Calu3 (cell line): Measurements from ENCODE around the gene LRSAM1. TPM values are rescaled to one million over a fixed set of nuclear protein-coding genes. Genes with fewer than 3 reads are reported as not detected.
A peak's percentile ranks its signal among the peaks of the same experiment; 100 is the strongest.

Experiments used
- BruUV-seq: library from RNA; stranded (reverse); fragments of 400-500 nt; replicated peaks from 2 replicates; lab custom pipeline; 2021; lab: Mats Ljungman, UMichigan
- CTCF ChIA-PET: fragments of 300-600 bp; sonication (Branson Sonifier 250); formaldehyde crosslinking; loops from one replicate; lab custom pipeline; 2022; ENCODE audit warnings: antibody characterized with exemption; lab: Charles Lee
- DNase-seq: peaks from one replicate; pipeline ENCODE4 v3.0.0; 2022
- H3K27ac Mint-ChIP-seq: one replicate; pipeline ENCODE4 v1.8.0; 2022; ENCODE audit warnings: mixed read lengths; ENCODE audit not compliant: unreplicated experiment
- H3K27me3 Mint-ChIP-seq: one replicate; pipeline ENCODE4 v1.8.0; 2022; ENCODE audit warnings: mixed read lengths; ENCODE audit not compliant: unreplicated experiment
- H3K36me3 Mint-ChIP-seq: one replicate; pipeline ENCODE4 v1.8.0; 2022; ENCODE audit warnings: mild to moderate bottlenecking, moderate library complexity, mixed read lengths; ENCODE audit not compliant: insufficient read depth, unreplicated experiment
- H3K4me1 Mint-ChIP-seq: one replicate; pipeline ENCODE4 v1.8.0; 2022; ENCODE audit warnings: mild to moderate bottlenecking, low read depth, mixed read lengths; ENCODE audit not compliant: unreplicated experiment
- H3K4me3 Mint-ChIP-seq: one replicate; pipeline ENCODE4 v1.8.0; 2022; ENCODE audit warnings: mild to moderate bottlenecking, low read depth, moderate library complexity, mixed read lengths; ENCODE audit not compliant: unreplicated experiment
- H3K9me3 Mint-ChIP-seq: one replicate; pipeline ENCODE4 v1.8.0; 2022; ENCODE audit warnings: low read depth, mixed read lengths; ENCODE audit not compliant: unreplicated experiment
- CTCF ChIP-seq: fragments of 200-600 bp; IDR thresholded peaks from one replicate; pipeline ENCODE4 v1.8.0; 2022; ENCODE audit warnings: antibody characterized with exemption; ENCODE audit not compliant: unreplicated experiment
- intact Hi-C: fragments of 100-400 bp; cut with micrococcal nuclease; formaldehyde crosslinking; loops from one replicate; pipeline ENCODE4 v1.10.0; 2022; ENCODE audit not compliant: unreplicated experiment
- total RNA-seq: library from RNA; stranded (reverse); gene quantifications from 2 replicates; pipeline ENCODE4 v1.2.3, GENCODE V29; 2022

LRSAM1 gene
- total RNA-seq, 1 experiment from 2014 or later, result 12.0 TPM

- DNase-seq, result no peak
- Mint-ChIP-seq H3K4me3 (no peak overlapping the region), H3K36me3 (peaks cover 34% of the 10 kb centered on the region), H3K9me3 (no peaks in the 10 kb centered on the region), H3K27me3 (no peaks in the 10 kb centered on the region), H3K4me1 (peaks cover 45% of the 10 kb centered on the region), H3K27ac (peak overlapping the region; percentile 39)
- intact Hi-C loops, result no loop called here
- CTCF ChIA-PET, result no interaction called here
- no peak for TF ChIP-seq CTCF
- BruUV-seq, result no TSS peak
Observed at GRCh38 chr9:127541865-127542264, 90.6 kb downstream of the LRSAM1 start.

GRCh38 chr9:127543221-127543620 is 91.9 kb downstream of the LRSAM1 start:
- intact Hi-C loops, result no loop called here
- Mint-ChIP-seq H3K4me1 (peaks cover 53% of the 10 kb centered on the region), H3K27ac (no peak overlapping the region), H3K27me3 (no peaks in the 10 kb centered on the region), H3K4me3 (no peak overlapping the region), H3K9me3 (no peaks in the 10 kb centered on the region), H3K36me3 (peaks cover 37% of the 10 kb centered on the region)
- CTCF ChIA-PET, result no interaction called here
- no peak for DNase-seq
- no TSS peak for BruUV-seq
- TF ChIP-seq CTCF, result no peak

- intact Hi-C loops, result no loop called here
Observed at GRCh38 chr9:127543973-127544533, 92.7 kb downstream of the LRSAM1 start.

More at GRCh38 chr9:127543973-127544533, 92.7 kb downstream of the LRSAM1 start:
- Mint-ChIP-seq H3K36me3 (peaks cover 45% of the 10 kb centered on the region), H3K9me3 (no peaks in the 10 kb centered on the region), H3K4me1 (peaks cover 61% of the 10 kb centered on the region), H3K27ac (no peak overlapping the region), H3K27me3 (no peaks in the 10 kb centered on the region), H3K4me3 (no peak overlapping the region)
- TF ChIP-seq CTCF, result no peak
- CTCF ChIA-PET, result interaction anchor here (1.7 kb wide), 1 partner anchor 18 kb away, joined by 4 read pairs; no protein-coding TSS in a partner anchor
- BruUV-seq, result no TSS peak
- no peak for DNase-seq
